GM06990 (cell line): ENCODE measurements around the gene PPY.

ENCODE experiments used
- DNase-seq: peaks from one replicate; pipeline ENCODE4 v3.0.0-alpha.2; 2011; ENCODE audit not compliant: insufficient read length; ENCODE audit errors: extremely low read depth
- H3K27me3 ChIP-seq: replicated peaks from 2 replicates; pipeline ENCODE4 v1.6.0; 2011; ENCODE audit warnings: low read length; ENCODE audit not compliant: control insufficient read depth, insufficient read depth
- H3K36me3 ChIP-seq: 2 replicates; pipeline ENCODE4 v1.5.1; 2011; ENCODE audit warnings: low read length; ENCODE audit not compliant: control insufficient read depth, insufficient read depth
- H3K4me3 ChIP-seq: replicated peaks from 2 replicates; pipeline ENCODE4 v1.5.1; 2011; ENCODE audit warnings: low read depth, mild to moderate bottlenecking, control low read depth, low read length
- TF ChIP-seq, protein P1 (sequence below): IDR thresholded peaks from 2 replicates; pipeline ENCODE4 v1.5.1; 2011; ENCODE audit warnings: low read length, control low read depth, mild to moderate bottlenecking, inconsistent platforms; ENCODE audit not compliant: insufficient read depth, poor library complexity, severe bottlenecking

The PPY gene

DNA sequence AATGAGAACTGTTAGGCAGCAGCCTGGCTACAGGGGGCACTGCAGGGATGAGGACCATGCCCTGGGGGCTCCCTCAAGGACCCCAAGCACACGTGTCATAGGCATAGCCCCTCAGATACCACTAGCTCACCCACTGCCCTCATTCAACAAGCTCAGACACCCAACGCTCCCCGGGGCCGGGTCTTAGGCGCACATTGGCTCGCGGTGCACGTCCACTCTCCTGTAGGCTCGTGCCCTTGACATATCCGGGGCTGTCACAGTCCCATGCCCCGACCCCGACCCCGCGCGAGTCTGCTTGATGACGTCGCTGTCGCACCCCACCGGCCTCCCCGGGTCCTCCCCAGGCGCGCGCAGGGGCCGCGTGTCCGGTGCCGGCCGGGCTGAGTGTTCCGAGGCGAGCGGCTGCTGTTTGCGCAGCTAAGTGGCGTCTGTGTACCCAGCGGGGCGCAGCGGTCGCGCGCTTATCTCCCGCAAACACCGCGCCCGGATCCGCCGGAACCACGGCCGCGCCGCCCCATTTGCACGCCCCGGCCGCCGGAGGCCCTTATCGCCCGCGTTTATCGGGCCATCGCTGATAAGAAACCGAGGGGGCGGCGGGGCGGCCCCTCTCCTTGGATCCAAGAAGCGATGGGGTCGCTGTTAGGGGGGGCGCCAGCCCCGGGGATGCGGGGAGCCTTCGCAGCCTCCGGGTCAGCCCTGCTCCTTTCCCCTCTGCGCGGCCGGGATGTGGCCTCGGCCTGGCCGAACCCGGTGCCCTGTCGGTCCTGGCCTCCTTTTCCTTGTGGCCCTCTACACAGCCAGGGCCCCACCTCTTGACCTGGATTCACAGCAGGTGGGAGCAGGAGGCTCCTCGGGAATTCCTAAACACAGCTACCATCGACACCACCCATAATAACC, 41.5 kb upstream of the PPY start:
- DNase-seq, result no peak
- Histone ChIP-seq H3K4me3 (no peak overlapping the region), H3K36me3 (no peaks in the 10 kb centered on the region), H3K27me3 (peaks cover 6% of the 10 kb centered on the region)
- TF ChIP-seq, protein P1, sequence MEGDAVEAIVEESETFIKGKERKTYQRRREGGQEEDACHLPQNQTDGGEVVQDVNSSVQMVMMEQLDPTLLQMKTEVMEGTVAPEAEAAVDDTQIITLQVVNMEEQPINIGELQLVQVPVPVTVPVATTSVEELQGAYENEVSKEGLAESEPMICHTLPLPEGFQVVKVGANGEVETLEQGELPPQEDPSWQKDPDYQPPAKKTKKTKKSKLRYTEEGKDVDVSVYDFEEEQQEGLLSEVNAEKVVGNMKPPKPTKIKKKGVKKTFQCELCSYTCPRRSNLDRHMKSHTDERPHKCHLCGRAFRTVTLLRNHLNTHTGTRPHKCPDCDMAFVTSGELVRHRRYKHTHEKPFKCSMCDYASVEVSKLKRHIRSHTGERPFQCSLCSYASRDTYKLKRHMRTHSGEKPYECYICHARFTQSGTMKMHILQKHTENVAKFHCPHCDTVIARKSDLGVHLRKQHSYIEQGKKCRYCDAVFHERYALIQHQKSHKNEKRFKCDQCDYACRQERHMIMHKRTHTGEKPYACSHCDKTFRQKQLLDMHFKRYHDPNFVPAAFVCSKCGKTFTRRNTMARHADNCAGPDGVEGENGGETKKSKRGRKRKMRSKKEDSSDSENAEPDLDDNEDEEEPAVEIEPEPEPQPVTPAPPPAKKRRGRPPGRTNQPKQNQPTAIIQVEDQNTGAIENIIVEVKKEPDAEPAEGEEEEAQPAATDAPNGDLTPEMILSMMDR, result peak; percentile 17

DNA sequence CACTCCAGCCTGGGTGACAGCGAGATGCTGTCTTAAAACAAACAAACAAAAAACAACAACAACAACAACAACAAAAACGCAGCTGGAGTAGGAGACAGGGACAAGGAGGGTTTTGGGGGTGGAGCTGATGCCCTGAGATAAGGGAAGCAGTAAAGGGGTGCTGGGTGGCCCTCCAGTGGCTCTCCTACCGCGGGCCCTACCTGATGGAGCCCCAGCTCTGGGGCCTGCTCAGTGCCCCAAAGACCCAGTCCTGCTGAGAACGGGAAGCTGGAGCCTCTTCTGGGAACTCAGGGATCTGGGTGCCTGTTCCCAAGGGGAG, 40.9 kb upstream of the PPY start:
- Histone ChIP-seq H3K4me3 (no peak overlapping the region), H3K36me3 (no peaks in the 10 kb centered on the region), H3K27me3 (peaks cover 6% of the 10 kb centered on the region)
- TF ChIP-seq, protein P1, result no peak
- no peak for DNase-seq

DNA sequence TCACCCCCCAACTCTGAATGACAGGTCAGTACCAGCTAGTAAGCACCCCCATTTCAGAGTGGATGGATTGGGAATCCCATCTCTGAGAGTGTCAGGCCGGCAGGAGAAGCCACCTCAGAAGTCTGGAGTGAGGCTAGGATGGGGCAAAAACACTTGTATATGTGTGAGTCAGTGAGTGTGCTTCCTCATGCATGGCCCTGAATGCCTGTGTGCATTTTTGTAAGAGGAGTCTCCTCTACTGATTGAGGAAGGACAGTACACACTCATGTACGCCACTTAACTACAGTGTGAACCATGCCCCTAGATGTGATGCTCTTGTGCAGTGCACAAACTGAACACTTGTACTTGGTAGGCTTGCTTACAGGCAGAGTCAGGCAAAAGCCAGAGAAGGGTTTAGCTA, 39.9 kb upstream of the PPY start:
- DNase-seq, result no peak
- H3K4me3 ChIP-seq, result no peak overlapping the region
- peaks cover 6% of the 10 kb centered on the region for H3K27me3 ChIP-seq
- TF ChIP-seq, protein P1, result no peak
- no peaks in the 10 kb centered on the region for H3K36me3 ChIP-seq

DNA sequence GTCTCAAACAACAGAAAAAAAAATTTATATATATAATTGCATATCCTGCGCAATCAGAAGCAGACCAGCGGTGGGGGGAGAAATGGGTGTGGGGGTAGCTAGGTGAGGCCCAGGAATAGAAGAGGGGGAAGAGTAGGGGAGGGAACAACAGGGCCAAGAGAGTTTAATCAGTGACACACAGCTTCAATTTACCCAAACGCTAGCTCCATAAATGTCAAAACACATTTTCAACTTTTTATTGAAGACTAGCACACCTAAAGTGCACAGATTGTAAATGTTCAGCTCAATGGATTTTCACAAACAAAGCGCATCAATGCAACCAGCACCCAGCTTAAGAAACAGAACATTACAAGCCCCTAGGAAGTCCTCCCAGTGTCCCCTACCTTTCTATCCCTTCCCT, 37.4 kb upstream of the PPY start:
- H3K36me3 ChIP-seq, result no peaks in the 10 kb centered on the region
- no peak overlapping the region for H3K4me3 ChIP-seq
- DNase-seq, result no peak
- TF ChIP-seq, protein P1, result no peak
- peaks cover 4% of the 10 kb centered on the region for H3K27me3 ChIP-seq

DNA sequence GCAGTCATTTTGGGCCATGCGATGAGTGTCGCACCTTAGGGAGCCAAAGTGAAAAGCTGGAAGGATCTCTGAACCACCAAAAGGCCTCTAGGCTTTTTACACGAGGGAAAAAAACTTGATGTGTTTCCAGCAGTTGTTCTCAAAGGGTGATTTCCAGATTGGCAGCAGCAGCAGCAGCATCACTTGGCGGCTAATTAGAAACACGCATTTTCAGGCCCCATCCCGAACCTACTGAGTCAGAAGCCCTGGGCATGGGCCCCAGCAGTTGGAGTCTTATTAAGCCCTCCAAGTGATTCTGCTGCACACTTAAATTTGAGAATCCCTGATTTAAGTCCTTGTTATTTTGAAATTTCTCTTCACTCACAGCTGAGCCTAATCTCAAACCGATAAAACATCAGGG, 36.7 kb upstream of the PPY start:
- Histone ChIP-seq H3K4me3 (no peak overlapping the region), H3K36me3 (no peaks in the 10 kb centered on the region), H3K27me3 (peaks cover 4% of the 10 kb centered on the region)
- TF ChIP-seq, protein P1, result no peak
- DNase-seq, result no peak
